Omental fat pad (tissue), 4 donors: ENCODE results near the gene OR5AN1. TPM values are rescaled to one million over a fixed set of nuclear protein-coding genes. Genes with fewer than 3 reads are reported as not detected.
"Not testable (repeated sequence)": the region's sequence is repeated elsewhere in the genome, so short reads cannot be mapped to it uniquely, and the experiment has no call there.

Source experiments
- ATAC-seq: fragments of 150-250 bp; one replicate; pipeline ENCODE4 v1.9.1; 2016; ENCODE audit warnings: mild to moderate bottlenecking, moderate library complexity; ENCODE audit not compliant: low FRiP score
- DNase-seq: peaks from one replicate; pipeline ENCODE4 v3.0.0-alpha.2; 2019; ENCODE audit warnings: low spot score
- CTCF ChIP-seq, 3 donors: fragments of 450-650 bp; IDR thresholded peaks; one replicate each; pipeline ENCODE4 v1.5.1; 2016 to 2017; ENCODE audit warnings: antibody characterized with exemption in 3 of 3, mild to moderate bottlenecking in 3 of 3, moderate library complexity in 2 of 3
- total RNA-seq, 4 donors: library from RNA; depleted of rRNA; stranded (reverse); fragments of >200 nt; gene quantifications; one replicate each; pipeline ENCODE4 v1.1.0, GENCODE V29; 2016

OR5AN1 gene
- total RNA-seq, 4 donors from 2014 or later, result not detected

GRCh38 chr11:59365232-59366018, 6.7 kb downstream of the OR5AN1 start:
- no peak for DNase-seq
- no peak for ATAC-seq
- no peak for TF ChIP-seq CTCF (IDR thresholded peaks at IDR 0.05)

DNA sequence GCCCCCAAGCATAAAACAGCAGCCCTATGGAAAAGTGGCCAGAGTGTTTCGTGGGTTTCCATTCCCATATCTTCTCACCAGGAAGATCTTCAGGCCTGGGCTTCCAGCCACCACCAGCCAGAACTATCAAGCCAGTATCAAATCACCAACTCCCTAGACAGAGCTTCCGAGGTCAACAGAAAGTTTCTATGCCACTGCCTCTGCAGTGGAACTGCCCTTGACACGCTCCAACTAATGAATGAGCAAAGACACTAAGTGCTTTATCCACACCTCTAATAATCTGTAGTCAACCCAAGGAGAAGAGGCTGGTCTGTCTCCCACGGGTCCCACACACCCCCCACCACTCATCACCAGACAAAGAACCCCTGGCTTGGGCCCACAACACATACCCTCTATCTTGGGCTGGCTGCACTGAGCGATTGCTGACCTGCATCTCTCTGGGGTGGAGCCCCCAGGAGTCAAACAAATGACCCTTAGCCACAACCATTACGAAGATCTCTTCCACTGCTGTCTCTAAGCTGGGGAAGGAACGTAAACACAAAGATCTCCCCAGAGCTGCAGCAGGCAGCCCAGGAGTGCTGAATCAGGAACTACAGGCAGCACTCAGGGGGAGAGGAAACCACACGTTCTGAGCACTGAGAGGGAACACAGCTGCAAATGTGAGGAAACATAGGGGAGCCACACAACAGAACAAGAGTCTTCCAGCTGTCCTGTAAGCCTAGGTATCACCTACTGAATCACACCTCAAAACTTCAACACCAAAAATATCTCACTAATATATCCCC, 9.7 kb downstream of the OR5AN1 start:
- ATAC-seq (no peak), DNase-seq (no peak)
- TF ChIP-seq CTCF (IDR thresholded peaks at IDR 0.05), result no peak

- not testable (repeated sequence) for DNase-seq
Measured at GRCh38 chr11:59372324-59372723, 13.6 kb downstream of the OR5AN1 start.

GRCh38 chr11:59380263-59381059, 21.8 kb downstream of the OR5AN1 start:
- TF ChIP-seq CTCF (IDR thresholded peaks at IDR 0.05), result no peak
- no peak for ATAC-seq
- no peak for DNase-seq

More at GRCh38 chr11:59372324-59372723, 13.6 kb downstream of the OR5AN1 start:
- not testable (repeated sequence) for ATAC-seq

DNA sequence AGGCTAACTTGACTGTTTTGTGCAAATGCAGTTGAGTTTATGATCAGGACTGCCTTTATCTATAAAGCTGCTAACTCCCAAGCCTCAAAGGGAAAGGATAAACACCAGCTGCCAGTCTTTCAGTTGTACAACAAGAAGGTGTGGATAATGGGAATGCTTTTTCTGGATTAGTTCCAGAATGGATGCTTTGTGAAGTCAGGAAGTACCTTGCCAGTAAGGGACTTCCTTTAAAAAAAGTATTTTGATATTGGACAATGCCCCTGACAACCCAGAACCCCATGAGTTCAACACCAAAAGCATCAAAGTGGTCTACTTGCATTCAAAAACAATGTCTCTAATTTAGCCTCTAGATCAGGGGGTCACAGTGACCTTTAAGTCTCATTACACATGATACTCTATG, 35.5 kb downstream of the OR5AN1 start:
- DNase-seq, result no peak
- ATAC-seq, result no peak
- TF ChIP-seq CTCF (IDR thresholded peaks at IDR 0.05), result no peak

DNA sequence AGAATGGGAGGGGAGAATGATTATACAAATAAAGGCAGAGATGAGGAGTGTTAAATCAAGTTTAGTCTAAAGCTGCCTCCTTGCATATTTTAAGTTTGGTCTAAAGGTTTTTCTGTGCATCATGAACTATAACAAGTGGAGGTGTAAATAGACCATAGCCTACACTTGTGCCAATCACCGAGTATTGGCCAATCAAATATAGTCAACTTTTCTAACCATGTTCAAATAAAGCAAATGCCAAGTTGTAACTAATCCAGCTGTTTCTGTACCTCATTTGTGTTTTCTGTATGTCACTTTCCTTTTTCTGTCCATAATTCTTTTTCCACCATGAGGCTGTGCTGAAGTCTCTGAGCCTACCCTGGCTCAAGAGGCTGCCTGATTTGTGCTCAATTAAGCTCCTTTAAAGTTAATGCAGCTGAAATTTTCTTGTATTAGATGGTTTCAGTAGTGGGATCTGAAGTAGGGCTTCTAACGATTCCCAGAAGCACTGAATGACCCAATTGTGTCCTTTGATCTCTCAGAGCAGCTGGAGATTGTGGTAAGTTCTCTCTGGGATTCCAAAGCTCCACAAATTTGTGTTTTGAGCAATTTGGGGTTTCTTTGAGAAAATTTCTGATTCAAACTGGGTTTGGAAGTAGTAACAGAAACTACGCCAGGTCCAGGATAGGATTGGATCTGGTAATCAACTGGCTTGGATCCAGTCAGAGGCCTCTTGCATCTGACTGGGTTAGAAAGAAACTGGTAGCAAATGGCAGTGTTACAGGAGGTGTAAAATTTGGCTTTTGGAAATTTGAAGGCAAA, 42.0 kb downstream of the OR5AN1 start:
- no peak for DNase-seq
- TF ChIP-seq CTCF (IDR thresholded peaks at IDR 0.05), result no peak
- no peak for ATAC-seq
